ENCODE results near the gene WDR53.
"Not testable (repeated sequence)": the region's sequence is repeated elsewhere in the genome, so short reads cannot be mapped to it uniquely, and the experiment has no call there.

Gene WDR53

GRCh38 chr3:196531418-196531817, 36.9 kb downstream of the WDR53 start:
- no peak overlapping the region for H3K4me3 ChIP-seq (ENCODE audit: low read depth, low read length)
- in situ Hi-C loops (cut with HindIII; ENCODE audit: low sequenced_read_pairs), result no loop called here

GRCh38 chr3:196528639-196529233, 39.6 kb downstream of the WDR53 start:
- TF ChIP-seq CTCF (IDR thresholded peaks at IDR 0.05; ENCODE audit: low read depth, low read length, missing control alignments), result peak; percentile 60
- DNase-seq (ENCODE audit: low read depth), result no peak
- H3K4me3 ChIP-seq (ENCODE audit: low read depth, low read length), result peak overlapping the region; percentile 37
- in situ Hi-C loops (cut with HindIII; ENCODE audit: low sequenced_read_pairs), result no loop called here

More at GRCh38 chr3:196531418-196531817, 36.9 kb downstream of the WDR53 start:
- DNase-seq (ENCODE audit: low read depth), result no peak
- no peak for TF ChIP-seq CTCF (IDR thresholded peaks at IDR 0.05; ENCODE audit: low read depth, low read length, missing control alignments)

GRCh38 chr3:196525141-196525540, 43.2 kb downstream of the WDR53 start:
- H3K4me3 ChIP-seq (ENCODE audit: low read depth, low read length), result no peak overlapping the region
- in situ Hi-C loops (cut with HindIII; ENCODE audit: low sequenced_read_pairs), result no loop called here
- no peak for DNase-seq (ENCODE audit: low read depth)
- TF ChIP-seq CTCF (IDR thresholded peaks at IDR 0.05; ENCODE audit: low read depth, low read length, missing control alignments), result no peak

- TF ChIP-seq CTCF (IDR thresholded peaks at IDR 0.05; ENCODE audit: low read depth, low read length, missing control alignments), result no peak
- in situ Hi-C loops (cut with HindIII; ENCODE audit: low sequenced_read_pairs), result no loop called here
- no peak for DNase-seq (ENCODE audit: low read depth)
- no peak overlapping the region for H3K4me3 ChIP-seq (ENCODE audit: low read depth, low read length)
Measured at GRCh38 chr3:196524527-196524926, 43.8 kb downstream of the WDR53 start.

GRCh38 chr3:196523841-196524240, 44.5 kb downstream of the WDR53 start:
- in situ Hi-C loops (cut with HindIII; ENCODE audit: low sequenced_read_pairs), result no loop called here
- no peak overlapping the region for H3K4me3 ChIP-seq (ENCODE audit: low read depth, low read length)
- no peak for TF ChIP-seq CTCF (IDR thresholded peaks at IDR 0.05; ENCODE audit: low read depth, low read length, missing control alignments)
- DNase-seq (ENCODE audit: low read depth), result no peak

- DNase-seq (ENCODE audit: low read depth); in situ Hi-C loops (cut with HindIII; ENCODE audit: low sequenced_read_pairs); H3K4me3 ChIP-seq (ENCODE audit: low read depth, low read length): not testable (repeated sequence)
Measured at GRCh38 chr3:196521291-196521690, 47.1 kb downstream of the WDR53 start.

- no peak for DNase-seq (ENCODE audit: low read depth)
- H3K4me3 ChIP-seq (ENCODE audit: low read depth, low read length), result no peak overlapping the region
- TF ChIP-seq CTCF (IDR thresholded peaks at IDR 0.05; ENCODE audit: low read depth, low read length, missing control alignments), result no peak
- in situ Hi-C loops (cut with HindIII; ENCODE audit: low sequenced_read_pairs), result no loop called here
Measured at GRCh38 chr3:196519718-196520082, 48.7 kb downstream of the WDR53 start.

Data from astrocyte of the cerebellum (primary cell).